ENCODE measurements around the gene TSEN34.
"Not testable (repeated sequence)": the region's sequence is repeated elsewhere in the genome, so short reads cannot be mapped to it uniquely, and the experiment has no call there.

TSEN34 gene

DNA sequence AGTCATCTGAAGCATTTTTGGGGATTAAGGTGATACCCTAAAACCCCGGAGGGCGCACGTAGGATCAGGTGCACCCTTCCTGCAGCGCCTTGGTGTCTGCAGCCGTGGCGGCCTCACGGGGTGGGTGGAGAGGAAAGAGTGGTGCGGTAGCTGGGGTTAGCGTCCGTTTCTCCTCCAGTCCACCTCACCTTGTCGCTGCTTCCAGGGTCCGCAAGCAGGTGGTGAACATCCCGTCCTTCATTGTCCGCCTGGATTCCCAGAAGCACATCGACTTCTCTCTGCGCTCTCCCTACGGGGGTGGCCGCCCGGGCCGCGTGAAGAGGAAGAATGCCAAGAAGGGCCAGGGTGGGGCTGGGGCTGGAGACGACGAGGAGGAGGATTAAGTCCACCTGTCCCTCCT lies 16.1 kb downstream of the TSEN34 start:
- in situ Hi-C loops (cut with HindIII; ENCODE audit: low sequenced_read_pairs), result loop anchor here (5.0 kb wide), 1 partner anchor 50 kb away; the partner anchor contains the start of gene LENG1

DNA sequence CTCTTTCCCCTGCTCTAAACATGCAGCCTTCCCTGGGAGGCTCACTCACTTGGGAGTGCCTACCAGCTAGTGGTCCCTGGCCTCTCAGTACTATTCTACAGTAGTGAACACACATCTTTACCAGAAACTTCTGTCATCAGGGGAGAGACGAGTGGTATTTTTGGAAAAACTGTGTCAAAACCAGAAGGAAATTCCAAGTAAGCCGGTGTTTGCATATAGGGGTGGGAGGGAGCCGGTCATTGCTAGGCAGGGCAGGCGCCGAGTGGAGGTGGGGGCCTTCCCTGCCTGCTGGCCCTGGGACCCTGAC lies 16.5 kb downstream of the TSEN34 start:
- in situ Hi-C loops (cut with HindIII; ENCODE audit: low sequenced_read_pairs), result loop anchor here (5.0 kb wide), 1 partner anchor 50 kb away; the partner anchor contains the start of gene LENG1

DNA sequence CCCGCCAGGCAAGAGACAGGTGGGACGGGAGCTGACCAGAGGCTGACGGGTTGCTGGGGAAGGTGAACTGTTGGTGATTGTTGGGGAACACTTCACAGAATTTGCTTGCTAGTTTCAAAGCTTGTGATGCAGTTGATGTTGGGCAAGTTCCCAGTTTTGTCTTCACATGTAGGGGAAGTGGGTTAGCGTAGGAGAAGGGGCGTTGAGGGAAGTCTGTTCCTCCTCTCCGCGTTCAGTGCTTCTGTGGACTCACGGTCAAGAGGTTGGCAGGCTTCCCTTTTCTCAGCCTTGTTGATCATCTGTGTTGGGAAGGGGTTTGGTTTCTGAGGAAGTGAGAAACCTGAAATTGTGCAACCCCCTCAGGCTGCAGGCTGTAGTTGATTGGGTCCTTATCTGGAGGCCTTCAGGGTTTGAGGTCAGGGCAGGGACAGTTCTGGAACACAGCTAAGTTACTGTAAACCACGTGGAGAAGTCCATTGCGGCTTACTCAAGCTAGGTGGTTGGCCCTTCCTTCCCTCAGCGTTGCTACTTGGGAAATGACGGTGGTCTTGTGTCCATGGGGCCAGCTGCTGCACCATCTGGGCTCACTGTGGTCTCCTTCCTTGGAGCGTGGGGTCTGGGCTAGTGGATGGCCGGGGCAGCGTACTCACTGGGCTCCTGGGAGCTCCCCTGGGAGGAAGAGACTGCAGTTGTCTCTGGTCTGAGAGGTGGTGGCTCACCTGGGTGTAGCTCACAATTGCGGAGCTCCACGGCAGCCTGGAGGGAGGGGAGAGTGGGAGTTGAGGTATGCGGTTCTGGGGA lies 17.1 kb downstream of the TSEN34 start:
- in situ Hi-C loops (cut with HindIII; ENCODE audit: low sequenced_read_pairs), result loop anchor here (5.0 kb wide), 1 partner anchor 51 kb away; the partner anchor contains the start of gene LENG1

DNA sequence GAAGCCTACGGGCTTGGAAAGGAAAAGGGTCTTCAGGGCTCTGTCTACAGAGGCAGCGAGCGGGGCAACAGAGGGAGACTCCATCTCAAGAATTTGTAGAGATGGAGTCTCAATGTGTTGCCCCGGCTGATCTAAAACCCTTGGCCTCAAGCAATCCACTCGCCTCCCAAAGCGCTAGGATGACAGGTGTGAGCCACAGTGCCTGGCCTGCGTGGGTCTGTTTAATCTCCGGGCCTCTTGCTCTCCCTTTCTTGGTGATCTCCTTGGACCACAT lies 17.6 kb downstream of the TSEN34 start:
- in situ Hi-C loops (cut with HindIII; ENCODE audit: low sequenced_read_pairs), result loop anchor here (5.0 kb wide), 1 partner anchor 51 kb away; the partner anchor contains the start of gene LENG1

GRCh38 chr19:54209058-54209810 lies 18.1 kb downstream of the TSEN34 start:
- in situ Hi-C loops (cut with HindIII; ENCODE audit: low sequenced_read_pairs), result loop anchor here (5.0 kb wide), 1 partner anchor 52 kb away; the partner anchor contains the start of gene LENG1

DNA sequence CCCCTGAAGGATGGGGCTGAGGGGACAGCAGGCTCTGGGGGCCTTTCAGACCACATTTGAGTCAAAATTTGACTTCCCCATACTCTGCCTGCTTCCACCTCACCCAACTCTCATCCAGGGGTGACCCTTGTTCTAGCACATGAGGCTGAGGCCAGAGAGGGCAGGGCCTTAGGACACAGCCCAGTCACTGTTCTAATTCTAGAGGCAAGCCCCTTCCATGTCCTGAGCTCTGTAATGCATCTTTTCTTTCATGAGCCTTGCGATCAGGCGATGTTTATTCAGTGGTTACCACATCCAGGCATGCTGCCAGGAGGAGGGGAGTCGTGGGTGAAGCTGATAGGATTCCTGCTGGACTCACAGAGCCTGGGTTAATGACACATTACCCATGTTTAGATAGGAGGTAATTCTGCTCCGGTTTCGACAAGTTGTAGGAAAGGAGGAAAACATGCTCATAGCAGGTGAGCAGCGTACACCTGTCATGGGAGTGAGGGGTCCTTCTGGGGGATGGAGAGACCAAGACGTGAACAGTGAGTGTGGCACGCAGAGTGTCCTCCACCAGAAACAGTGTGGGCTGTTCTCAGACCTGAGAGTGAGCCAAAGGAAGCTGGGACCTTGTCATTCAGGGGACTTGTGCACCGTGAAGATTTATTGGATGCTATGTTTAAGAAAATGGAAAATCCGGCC lies 18.8 kb downstream of the TSEN34 start:
- in situ Hi-C loops (cut with HindIII; ENCODE audit: low sequenced_read_pairs), result loop anchor here (5.0 kb wide), 1 partner anchor 53 kb away; the partner anchor contains the start of gene LENG1

DNA sequence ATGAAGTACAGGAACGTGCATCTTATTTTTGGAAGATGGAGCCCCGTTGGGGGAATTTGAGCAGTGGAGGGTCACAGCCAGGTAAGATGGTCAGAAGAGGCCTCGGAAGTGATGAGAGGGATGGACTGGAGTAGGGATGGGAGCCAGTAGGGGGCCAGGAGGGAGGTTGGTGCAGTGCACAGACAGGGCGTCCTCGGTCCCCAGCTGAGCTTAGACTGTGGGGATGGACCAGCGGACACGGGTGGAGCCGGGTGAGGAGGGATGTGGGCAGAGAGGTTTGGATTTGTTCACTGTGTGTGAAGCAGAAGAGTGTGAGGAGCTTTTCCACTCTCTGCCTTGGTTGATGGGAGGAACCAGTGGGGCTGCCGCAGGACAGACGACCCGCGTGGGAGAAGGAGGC lies 20.1 kb downstream of the TSEN34 start:
- in situ Hi-C loops (cut with HindIII; ENCODE audit: low sequenced_read_pairs), result no loop called here

GRCh38 chr19:54214217-54214616 lies 23.1 kb downstream of the TSEN34 start:
- in situ Hi-C loops (cut with HindIII; ENCODE audit: low sequenced_read_pairs), result not testable (repeated sequence)

- in situ Hi-C loops (cut with HindIII; ENCODE audit: low sequenced_read_pairs), result not testable (repeated sequence)
Measured at GRCh38 chr19:54214734-54215133, 23.6 kb downstream of the TSEN34 start.

GRCh38 chr19:54216869-54217268 lies 25.8 kb downstream of the TSEN34 start:
- in situ Hi-C loops (cut with HindIII; ENCODE audit: low sequenced_read_pairs), result no loop called here

- in situ Hi-C loops (cut with HindIII; ENCODE audit: low sequenced_read_pairs), result not testable (repeated sequence)
Measured at GRCh38 chr19:54217517-54218247, 26.6 kb downstream of the TSEN34 start.

- in situ Hi-C loops (cut with HindIII; ENCODE audit: low sequenced_read_pairs), result no loop called here
Measured at GRCh38 chr19:54218259-54218658, 27.2 kb downstream of the TSEN34 start.

DNA sequence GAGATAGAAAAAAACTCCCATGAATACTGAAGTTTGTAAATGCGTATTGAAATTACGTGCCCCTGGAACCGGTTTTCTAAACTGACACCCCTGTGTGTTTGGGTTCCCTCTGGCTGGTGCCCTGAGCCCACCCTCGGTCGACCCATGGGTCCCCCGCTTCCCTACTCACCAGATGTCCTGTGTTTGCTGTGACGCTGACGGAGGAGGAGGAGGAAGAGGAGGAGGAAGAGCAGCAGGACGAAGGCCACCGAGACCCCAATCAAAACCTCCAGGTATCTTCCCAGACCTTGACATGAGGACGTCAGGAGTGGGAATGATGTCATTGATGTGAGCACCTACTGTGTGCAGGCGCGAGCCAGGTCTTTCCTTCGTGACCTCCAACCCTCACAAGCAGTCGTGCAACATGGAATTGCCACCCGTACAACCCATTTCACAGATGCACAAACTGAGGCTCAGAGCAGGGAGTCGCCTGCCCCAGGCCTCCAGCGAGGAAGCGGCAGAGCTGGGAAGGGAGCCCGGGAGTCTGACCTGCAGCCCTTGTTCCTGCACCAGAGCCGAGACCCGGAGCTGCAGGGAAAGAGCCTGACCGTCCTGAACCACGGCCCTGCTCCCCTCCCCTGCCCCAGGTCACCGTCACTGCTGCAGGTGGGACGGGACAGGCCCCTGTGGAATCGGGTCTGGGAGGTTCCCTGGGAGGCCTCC lies 28.0 kb downstream of the TSEN34 start:
- in situ Hi-C loops (cut with HindIII; ENCODE audit: low sequenced_read_pairs), result no loop called here

DNA sequence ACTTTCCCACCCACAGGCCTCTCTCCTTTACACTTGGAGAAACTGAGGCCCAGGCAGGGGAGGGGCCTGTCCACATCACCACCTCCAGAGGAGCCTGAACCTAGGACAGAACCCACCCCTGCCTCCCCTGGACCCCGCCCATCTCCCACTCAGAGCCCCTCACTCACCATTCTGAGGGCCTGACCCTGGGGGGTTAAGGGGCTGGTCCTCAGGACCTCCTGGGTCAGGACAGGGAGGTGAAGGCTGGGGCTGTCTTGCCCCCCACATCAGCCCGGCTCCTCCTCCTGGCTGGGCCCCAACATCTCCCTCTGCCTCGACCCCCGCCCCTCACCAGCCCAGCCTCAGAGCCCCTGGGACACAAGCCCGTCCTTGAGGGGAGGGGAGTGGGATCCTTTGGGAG lies 28.6 kb downstream of the TSEN34 start:
- in situ Hi-C loops (cut with HindIII; ENCODE audit: low sequenced_read_pairs), result not testable (repeated sequence)

GRCh38 chr19:54221947-54222346 lies 30.8 kb downstream of the TSEN34 start:
- in situ Hi-C loops (cut with HindIII; ENCODE audit: low sequenced_read_pairs), result not testable (repeated sequence)

GRCh38 chr19:54222474-54223276 lies 31.6 kb downstream of the TSEN34 start, which contains the start of gene LILRB3:
Gene LILRB3, minus strand, starts transcription at chr19:54223007. Its CDS starts 31 bp downstream, at chr19:54222976.
- in situ Hi-C loops (cut with HindIII; ENCODE audit: low sequenced_read_pairs), result not testable (repeated sequence)

DNA sequence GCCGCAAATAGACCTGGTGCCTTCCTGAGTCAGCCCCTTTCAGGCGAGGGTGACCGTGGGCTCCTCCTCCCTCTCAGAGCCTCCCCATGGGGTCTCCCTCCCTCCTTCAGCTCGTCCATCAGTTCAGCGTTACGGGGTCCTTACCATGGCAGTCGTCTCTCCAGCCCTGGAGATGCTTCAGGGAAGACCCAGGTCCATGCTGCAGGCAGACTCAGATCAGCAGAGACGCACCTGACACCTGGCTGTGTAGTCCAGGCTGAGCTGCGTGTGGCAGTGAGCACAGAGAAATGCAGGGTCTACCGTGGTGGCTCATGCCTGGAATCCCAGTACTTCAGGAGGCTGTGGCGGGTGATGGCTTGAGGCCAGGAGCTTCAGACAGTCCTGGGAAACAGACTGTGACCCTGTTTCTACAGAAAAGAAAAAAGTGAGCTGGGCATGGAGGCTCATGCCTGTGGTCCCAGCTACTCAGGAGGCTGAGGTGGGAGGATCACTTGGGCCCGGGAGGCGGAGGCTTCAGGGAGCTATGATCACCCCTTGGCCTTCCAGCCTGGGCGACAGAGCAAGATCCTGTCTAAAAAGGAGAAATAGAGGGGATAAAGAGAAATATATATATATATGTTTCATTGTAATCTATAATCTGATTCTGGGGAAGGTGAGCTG lies 32.3 kb downstream of the TSEN34 start:
- in situ Hi-C loops (cut with HindIII; ENCODE audit: low sequenced_read_pairs), result not testable (repeated sequence)

DNA sequence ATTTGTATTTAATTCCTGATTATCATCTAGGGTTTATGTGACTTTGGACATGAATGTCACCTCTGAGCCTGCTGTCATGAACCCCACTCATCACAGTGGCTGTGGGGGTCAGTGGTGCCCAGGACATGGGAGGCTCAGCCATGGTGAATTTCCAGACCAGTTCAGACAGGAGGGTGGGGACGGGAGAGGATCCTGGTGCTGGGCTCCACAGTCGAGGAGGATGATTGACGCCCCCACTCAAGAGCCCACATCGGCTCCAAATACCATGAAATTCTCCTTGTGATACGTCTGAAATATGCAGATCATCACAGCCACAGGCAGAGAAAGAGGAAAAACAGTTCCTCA lies 32.8 kb downstream of the TSEN34 start:
- in situ Hi-C loops (cut with HindIII; ENCODE audit: low sequenced_read_pairs), result not testable (repeated sequence)

DNA sequence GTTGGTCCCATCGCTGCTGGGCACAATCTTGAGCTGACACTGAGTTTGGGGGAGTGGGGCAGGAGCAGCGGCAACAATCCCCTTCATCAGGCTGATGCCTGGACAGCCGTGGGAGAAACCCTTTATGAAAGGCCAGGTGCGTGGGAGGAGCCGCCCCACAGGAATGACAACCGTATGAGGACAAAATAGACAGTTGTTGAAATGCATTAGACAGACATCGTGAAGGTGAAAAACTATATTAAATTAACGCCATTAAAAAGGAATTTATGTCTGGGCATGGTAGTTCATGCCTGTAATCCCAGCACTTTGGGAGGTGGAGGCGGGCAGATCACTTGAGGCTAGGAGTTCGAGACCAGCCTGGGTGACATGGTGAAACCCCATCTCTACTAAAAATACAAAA lies 33.5 kb downstream of the TSEN34 start:
- in situ Hi-C loops (cut with HindIII; ENCODE audit: low sequenced_read_pairs), result not testable (repeated sequence)
